Neural progenitor cell (in vitro differentiated cells): ENCODE data around the gene NHEJ1. TPM values are rescaled to one million over a fixed set of nuclear protein-coding genes. Genes with fewer than 3 reads are reported as not detected.

Source experiments
- DNase-seq: peaks from one replicate; pipeline ENCODE4 v3.0.0-alpha.2; 2016; ENCODE audit warnings: low spot score
- H2AFZ ChIP-seq: fragments of 200-600 bp; sonication (generic); replicated peaks from 2 replicates; pipeline ENCODE4 v1.6.1; 2016; ENCODE audit warnings: antibody characterized with exemption
- H3F3A ChIP-seq: fragments of 200-600 bp; sonication (generic); 2 replicates; pipeline ENCODE4 v1.6.1; 2016; ENCODE audit warnings: antibody characterized with exemption, low read depth
- H3K27ac ChIP-seq: fragments of 200-600 bp; sonication (generic); 2 replicates; pipeline ENCODE4 v1.5.1; 2016; ENCODE audit warnings: mild to moderate bottlenecking
- H3K27me3 ChIP-seq: fragments of 200-600 bp; sonication (generic); 2 replicates; pipeline ENCODE4 v1.6.1; 2016; ENCODE audit warnings: mild to moderate bottlenecking, moderate library complexity
- H3K36me3 ChIP-seq: fragments of 200-600 bp; sonication (generic); 2 replicates; pipeline ENCODE4 v1.5.1; 2016
- H3K4me1 ChIP-seq: fragments of 200-600 bp; sonication (generic); 2 replicates; pipeline ENCODE4 v1.6.1; 2016; ENCODE audit warnings: mixed run types
- H3K4me2 ChIP-seq: fragments of 200-600 bp; sonication (generic); 2 replicates; pipeline ENCODE4 v1.6.1; 2016
- H3K4me3 ChIP-seq: fragments of 200-600 bp; sonication (generic); 2 replicates; pipeline ENCODE4 v1.5.1; 2016
- H3K79me2 ChIP-seq: fragments of 200-600 bp; sonication (generic); 2 replicates; pipeline ENCODE4 v1.6.1; 2016; ENCODE audit warnings: low read depth
- H3K9ac ChIP-seq: fragments of 200-600 bp; sonication (generic); 2 replicates; pipeline ENCODE4 v1.6.1; 2016
- H3K9me3 ChIP-seq: fragments of 200-600 bp; sonication (generic); 2 replicates; pipeline ENCODE4 v1.5.1; 2016; ENCODE audit warnings: low read depth
- H4K20me1 ChIP-seq: fragments of 200-600 bp; sonication (generic); 2 replicates; pipeline ENCODE4 v1.6.1; 2016; ENCODE audit warnings: low read depth
- H3K27ac Mint-ChIP-seq: 3 replicates; pipeline ENCODE4 v1.8.0; 2021; ENCODE audit warnings: mixed read lengths
- H3K27me3 Mint-ChIP-seq: 2 replicates; pipeline ENCODE4 v1.8.0; 2022; ENCODE audit warnings: low read depth, mild to moderate bottlenecking, inconsistent platforms, moderate library complexity, mixed read lengths; ENCODE audit not compliant: insufficient read depth
- H3K36me3 Mint-ChIP-seq: 3 replicates; pipeline ENCODE4 v1.8.0; 2021; ENCODE audit warnings: mixed read lengths
- H3K4me1 Mint-ChIP-seq: 3 replicates; pipeline ENCODE4 v1.8.0; 2021; ENCODE audit warnings: mixed read lengths
- H3K4me3 Mint-ChIP-seq: 3 replicates; pipeline ENCODE4 v1.8.0; 2021; ENCODE audit warnings: mild to moderate bottlenecking, moderate library complexity, mixed read lengths
- H3K9me3 Mint-ChIP-seq: 3 replicates; pipeline ENCODE4 v1.8.0; 2020; ENCODE audit warnings: mixed read lengths
- CTCF ChIP-seq: fragments of 200-600 bp; sonication (generic); IDR thresholded peaks from 2 replicates; pipeline ENCODE4 v1.5.1; 2017; ENCODE audit warnings: antibody characterized with exemption, mild to moderate bottlenecking
- EZH2 ChIP-seq: fragments of 200-600 bp; sonication (generic); IDR thresholded peaks from 2 replicates; pipeline ENCODE4 v1.6.1; 2017; ENCODE audit warnings: antibody characterized with exemption, mild to moderate bottlenecking, moderate library complexity
- EZH2phosphoT487 ChIP-seq: fragments of 200-600 bp; sonication (generic); IDR thresholded peaks from 2 replicates; pipeline ENCODE4 v1.6.1; 2017; ENCODE audit warnings: antibody characterized with exemption
- total RNA-seq: library from RNA; depleted of rRNA; stranded (reverse); fragments of >200 nt; gene quantifications from 2 replicates; pipeline ENCODE4 v1.2.3, GENCODE V29; 2015; ENCODE audit warnings: low replicate concordance

Gene NHEJ1
- total RNA-seq, 1 donor from 2014 or later: 25.5 TPM

GRCh38 chr2:219172231-219173154 lies 11.9 kb upstream of the NHEJ1 start:
- Mint-ChIP-seq H3K9me3 (no peaks in the 10 kb centered on the region), H3K27me3 (peaks cover 8% of the 10 kb centered on the region), H3K27ac (no peak overlapping the region), H3K4me3 (no peak overlapping the region), H3K36me3 (peaks cover 5% of the 10 kb centered on the region), H3K4me1 (peaks cover 7% of the 10 kb centered on the region)
- H3K4me3 ChIP-seq: no peak overlapping the region
- peaks cover 9% of the 10 kb centered on the region for H3K79me2 ChIP-seq
- no peak overlapping the region for H3K4me2 ChIP-seq
- peaks cover 7% of the 10 kb centered on the region for H3K4me1 ChIP-seq
- no peak overlapping the region for H3K27ac ChIP-seq
- no peaks in the 10 kb centered on the region for H3K27me3 ChIP-seq
- H4K20me1 ChIP-seq: peaks cover 14% of the 10 kb centered on the region
- H3K9me3 ChIP-seq: no peaks in the 10 kb centered on the region
- DNase-seq: no peak
- no peaks in the 10 kb centered on the region for H3K36me3 ChIP-seq
- no peak overlapping the region for H2AFZ ChIP-seq
- no peak for TF ChIP-seq EZH2phosphoT487
- TF ChIP-seq EZH2: no peak
- no peak for TF ChIP-seq CTCF
- no peak overlapping the region for H3K9ac ChIP-seq
- H3F3A ChIP-seq: peaks cover 29% of the 10 kb centered on the region

GRCh38 chr2:219171231-219171651 lies 10.6 kb upstream of the NHEJ1 start:
- H2AFZ ChIP-seq: no peak overlapping the region
- no peaks in the 10 kb centered on the region for H3K9me3 ChIP-seq
- H3K4me3 Mint-ChIP-seq: no peak overlapping the region
- H3F3A ChIP-seq: peaks cover 17% of the 10 kb centered on the region
- peaks cover 7% of the 10 kb centered on the region for H3K4me1 ChIP-seq
- H3K4me2 ChIP-seq: no peak overlapping the region
- peak overlapping the region; percentile 92 for H3K27ac Mint-ChIP-seq
- H3K4me1 Mint-ChIP-seq: peaks cover 6% of the 10 kb centered on the region
- no peaks in the 10 kb centered on the region for H3K9me3 Mint-ChIP-seq
- H3K36me3 Mint-ChIP-seq: peaks cover 5% of the 10 kb centered on the region
- H3K27ac ChIP-seq: no peak overlapping the region
- H3K36me3 ChIP-seq: no peaks in the 10 kb centered on the region
- peaks cover 13% of the 10 kb centered on the region for H4K20me1 ChIP-seq
- DNase-seq: peak; percentile 62
- no peak overlapping the region for H3K9ac ChIP-seq
- TF ChIP-seq CTCF (peak; percentile 78), EZH2phosphoT487 (no peak), EZH2 (no peak)
- H3K4me3 ChIP-seq: no peak overlapping the region
- no peaks in the 10 kb centered on the region for H3K27me3 ChIP-seq
- peaks cover 9% of the 10 kb centered on the region for H3K79me2 ChIP-seq
- H3K27me3 Mint-ChIP-seq: peaks cover 8% of the 10 kb centered on the region

- Mint-ChIP-seq H3K9me3 (no peaks in the 10 kb centered on the region), H3K27me3 (peaks cover 8% of the 10 kb centered on the region), H3K4me1 (no peaks in the 10 kb centered on the region), H3K27ac (no peak within 1 kb of the TSS), H3K36me3 (peaks cover 5% of the 10 kb centered on the region), H3K4me3 (no peak within 1 kb of the TSS)
- Histone ChIP-seq H3K79me2 (no peaks in the 10 kb centered on the region), H2AFZ (no peak within 1 kb of the TSS), H3K9me3 (no peaks in the 10 kb centered on the region), H3F3A (peaks cover 9% of the 10 kb centered on the region), H4K20me1 (peaks cover 7% of the 10 kb centered on the region), H3K27me3 (no peaks in the 10 kb centered on the region), H3K4me2 (no peak within 1 kb of the TSS), H3K4me1 (no peaks in the 10 kb centered on the region), H3K27ac (no peak within 1 kb of the TSS), H3K4me3 (no peak within 1 kb of the TSS), H3K36me3 (no peaks in the 10 kb centered on the region), H3K9ac (no peak within 1 kb of the TSS)
- no peak for TF ChIP-seq EZH2
- no peak for TF ChIP-seq EZH2phosphoT487
- TF ChIP-seq CTCF: no peak
- no peak for DNase-seq
These were observed 9.5 kb upstream of the NHEJ1 start, which contains the start of gene SLC23A3 for GRCh38 chr2:219169930-219170654. TSS of gene SLC23A3 (minus strand) at chr2:219170029. CDS start at chr2:219169984, 45 bp downstream.
